Glutamatergic neuron (in vitro differentiated cells): Measurements from ENCODE around the gene SPOCD1. TPM values are rescaled to one million over a fixed set of nuclear protein-coding genes. Genes with fewer than 3 reads are reported as not detected.

Source experiments
- DNase-seq: peaks from one replicate; pipeline ENCODE4 v3.0.0; 2022
- H3K27ac Mint-ChIP-seq: one replicate; pipeline ENCODE4 v1.8.0; 2020; ENCODE audit warnings: mild to moderate bottlenecking, mixed read lengths, inconsistent platforms; ENCODE audit not compliant: unreplicated experiment
- H3K27me3 Mint-ChIP-seq: one replicate; pipeline ENCODE4 v1.8.0; 2020; ENCODE audit warnings: mild to moderate bottlenecking, moderate library complexity, mixed read lengths, inconsistent platforms; ENCODE audit not compliant: unreplicated experiment
- H3K36me3 Mint-ChIP-seq: one replicate; pipeline ENCODE4 v1.8.0; 2020; ENCODE audit warnings: mild to moderate bottlenecking, mixed read lengths, inconsistent platforms; ENCODE audit not compliant: unreplicated experiment
- H3K4me1 Mint-ChIP-seq: one replicate; pipeline ENCODE4 v1.8.0; 2020; ENCODE audit warnings: mild to moderate bottlenecking, low read depth, mixed read lengths, inconsistent platforms; ENCODE audit not compliant: unreplicated experiment
- H3K4me3 Mint-ChIP-seq: one replicate; pipeline ENCODE4 v1.8.0; 2020; ENCODE audit warnings: mild to moderate bottlenecking, mixed read lengths, inconsistent platforms; ENCODE audit not compliant: unreplicated experiment
- H3K9me3 Mint-ChIP-seq: one replicate; pipeline ENCODE4 v1.8.0; 2020; ENCODE audit warnings: mild to moderate bottlenecking, moderate library complexity, mixed read lengths, inconsistent platforms; ENCODE audit not compliant: unreplicated experiment
- total RNA-seq: library from RNA; stranded (reverse); fragmentation: NEBNext Ultra II Directional; extraction: Animal tissue kit (Norgen Biotek cat#: 25700); gene quantifications from one replicate; pipeline ENCODE4 v1.2.1, GENCODE V29; 2021; ENCODE audit not compliant: unreplicated experiment
- TF ChIP-seq, protein P1 (sequence below): fragments of 200-600 bp; sonication (generic); IDR thresholded peaks from one replicate; pipeline ENCODE4 v1.5.0; 2021; ENCODE audit not compliant: partially characterized antibody, unreplicated experiment

SPOCD1 gene
- total RNA-seq, 1 donor from 2014 or later, result 0.74 TPM

DNA sequence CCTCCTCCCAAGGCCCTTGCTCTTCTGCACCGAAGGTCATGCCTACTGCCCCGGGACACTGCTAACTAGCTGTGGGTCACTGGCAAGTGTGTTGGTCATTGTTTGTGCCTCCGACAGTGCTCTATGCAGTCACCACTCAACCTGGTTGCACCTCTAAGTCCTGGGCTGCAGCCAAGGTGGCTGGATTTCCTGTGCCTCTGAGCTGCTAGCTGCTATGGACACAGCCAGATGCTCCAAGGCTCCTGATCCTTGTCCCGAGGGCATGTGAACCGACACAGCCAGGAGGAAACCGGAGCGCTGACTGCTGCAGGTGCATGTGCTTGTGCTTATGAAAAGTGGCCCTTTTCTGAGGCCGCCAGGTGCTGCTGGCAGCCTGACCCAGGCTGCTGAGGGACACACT lies 14.7 kb upstream of the SPOCD1 start:
- no peak overlapping the region for H3K4me3 Mint-ChIP-seq
- TF ChIP-seq, protein P1, sequence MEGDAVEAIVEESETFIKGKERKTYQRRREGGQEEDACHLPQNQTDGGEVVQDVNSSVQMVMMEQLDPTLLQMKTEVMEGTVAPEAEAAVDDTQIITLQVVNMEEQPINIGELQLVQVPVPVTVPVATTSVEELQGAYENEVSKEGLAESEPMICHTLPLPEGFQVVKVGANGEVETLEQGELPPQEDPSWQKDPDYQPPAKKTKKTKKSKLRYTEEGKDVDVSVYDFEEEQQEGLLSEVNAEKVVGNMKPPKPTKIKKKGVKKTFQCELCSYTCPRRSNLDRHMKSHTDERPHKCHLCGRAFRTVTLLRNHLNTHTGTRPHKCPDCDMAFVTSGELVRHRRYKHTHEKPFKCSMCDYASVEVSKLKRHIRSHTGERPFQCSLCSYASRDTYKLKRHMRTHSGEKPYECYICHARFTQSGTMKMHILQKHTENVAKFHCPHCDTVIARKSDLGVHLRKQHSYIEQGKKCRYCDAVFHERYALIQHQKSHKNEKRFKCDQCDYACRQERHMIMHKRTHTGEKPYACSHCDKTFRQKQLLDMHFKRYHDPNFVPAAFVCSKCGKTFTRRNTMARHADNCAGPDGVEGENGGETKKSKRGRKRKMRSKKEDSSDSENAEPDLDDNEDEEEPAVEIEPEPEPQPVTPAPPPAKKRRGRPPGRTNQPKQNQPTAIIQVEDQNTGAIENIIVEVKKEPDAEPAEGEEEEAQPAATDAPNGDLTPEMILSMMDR, result no peak
- peaks cover 14% of the 10 kb centered on the region for H3K4me1 Mint-ChIP-seq
- peaks cover 3% of the 10 kb centered on the region for H3K9me3 Mint-ChIP-seq
- no peak overlapping the region for H3K27ac Mint-ChIP-seq
- no peaks in the 10 kb centered on the region for H3K36me3 Mint-ChIP-seq
- no peak for DNase-seq
- H3K27me3 Mint-ChIP-seq, result peaks cover 5% of the 10 kb centered on the region

DNA sequence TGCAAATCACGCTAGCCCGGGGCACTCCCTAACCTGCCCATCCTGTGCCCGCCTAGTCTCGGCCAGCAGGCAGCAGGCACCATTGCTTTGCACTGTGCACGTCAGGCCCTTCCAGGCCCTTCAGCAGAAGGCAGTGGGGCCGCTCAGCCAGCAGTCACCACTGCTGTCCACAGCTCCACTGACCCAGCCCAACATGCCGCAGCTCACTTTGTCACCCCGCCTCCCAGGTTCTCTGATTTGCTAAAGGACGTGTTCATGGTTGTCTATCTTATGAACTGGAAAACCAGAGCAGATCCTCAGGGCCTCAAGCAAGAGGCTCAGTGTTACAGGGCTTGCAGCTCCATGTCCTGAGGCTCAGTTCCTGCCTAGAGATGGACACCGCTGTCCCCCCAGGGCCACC lies 14.2 kb upstream of the SPOCD1 start:
- H3K4me1 Mint-ChIP-seq, result peaks cover 14% of the 10 kb centered on the region
- DNase-seq, result no peak
- H3K9me3 Mint-ChIP-seq, result peaks cover 3% of the 10 kb centered on the region
- H3K27ac Mint-ChIP-seq, result no peak overlapping the region
- peaks cover 5% of the 10 kb centered on the region for H3K27me3 Mint-ChIP-seq
- no peaks in the 10 kb centered on the region for H3K36me3 Mint-ChIP-seq
- TF ChIP-seq, protein P1, result no peak
- H3K4me3 Mint-ChIP-seq, result no peak overlapping the region

DNA sequence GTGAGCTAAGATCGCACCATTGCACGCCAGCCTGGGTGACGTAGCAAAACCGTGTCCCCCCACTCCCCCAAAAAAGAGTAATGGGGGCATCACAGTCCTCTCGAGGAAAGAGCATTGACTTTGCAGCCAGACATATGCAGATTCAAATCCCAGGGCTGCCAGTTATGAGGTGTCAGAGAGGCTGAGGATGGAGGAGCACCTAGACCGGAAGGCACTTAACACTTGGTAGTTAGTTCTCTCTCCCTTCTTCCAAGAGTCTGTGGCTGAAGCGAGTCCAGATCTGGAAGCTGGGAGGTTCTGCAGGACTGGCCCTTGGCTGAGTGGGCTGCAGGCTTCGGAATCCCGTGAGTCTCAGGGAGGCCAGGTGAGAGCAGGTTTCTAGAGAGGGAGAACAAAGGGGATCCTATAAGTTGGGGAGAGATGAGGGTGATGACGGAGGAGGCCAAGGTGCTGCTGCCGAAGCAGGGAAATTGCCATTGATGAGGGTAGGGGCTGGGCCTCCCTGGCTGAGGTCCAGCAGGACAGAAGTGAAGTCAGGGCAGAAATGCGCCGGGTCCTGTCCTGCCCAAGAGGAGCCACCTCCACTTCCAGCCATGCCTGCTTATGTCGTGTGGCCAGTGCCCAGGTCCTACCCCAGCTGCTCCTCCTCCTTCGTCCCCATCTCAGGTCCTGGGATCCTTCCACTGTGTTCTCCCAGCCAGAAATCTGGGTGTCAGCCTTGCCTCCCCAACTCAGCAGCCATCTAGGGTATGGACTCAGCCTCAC lies 13.3 kb upstream of the SPOCD1 start:
- no peak for DNase-seq
- TF ChIP-seq, protein P1, result no peak

DNA sequence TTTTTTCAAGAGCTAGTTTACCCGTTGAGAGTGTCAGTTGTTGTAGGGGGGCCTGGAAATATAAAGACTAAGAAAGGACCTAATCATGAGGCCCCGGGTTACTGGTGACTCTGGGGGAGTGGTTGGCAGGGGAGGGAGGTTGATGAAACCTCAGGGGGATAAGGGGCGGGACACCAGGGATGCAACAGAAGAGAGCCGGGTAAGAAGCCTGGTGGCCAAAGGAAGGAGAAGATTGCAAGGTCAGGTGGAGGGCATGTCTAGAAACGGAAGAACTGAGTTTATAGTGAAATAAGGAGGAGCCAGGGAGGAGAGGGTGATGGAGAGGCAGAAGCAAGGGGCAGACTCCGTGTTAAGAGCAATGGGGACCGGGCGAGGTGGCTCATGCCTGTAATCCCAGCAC lies 12.5 kb upstream of the SPOCD1 start:
- Mint-ChIP-seq H3K4me1 (peaks cover 14% of the 10 kb centered on the region), H3K27me3 (peaks cover 3% of the 10 kb centered on the region), H3K9me3 (peaks cover 3% of the 10 kb centered on the region), H3K36me3 (no peaks in the 10 kb centered on the region), H3K27ac (no peak overlapping the region), H3K4me3 (no peak overlapping the region)
- DNase-seq, result no peak
- TF ChIP-seq, protein P1, result no peak

More for the DNA sequence above, 13.3 kb upstream of the SPOCD1 start:
- H3K36me3 Mint-ChIP-seq, result no peaks in the 10 kb centered on the region
- H3K27me3 Mint-ChIP-seq, result peaks cover 3% of the 10 kb centered on the region
- H3K4me1 Mint-ChIP-seq, result peaks cover 14% of the 10 kb centered on the region
- H3K9me3 Mint-ChIP-seq, result peaks cover 3% of the 10 kb centered on the region
- no peak overlapping the region for H3K4me3 Mint-ChIP-seq
- no peak overlapping the region for H3K27ac Mint-ChIP-seq

DNA sequence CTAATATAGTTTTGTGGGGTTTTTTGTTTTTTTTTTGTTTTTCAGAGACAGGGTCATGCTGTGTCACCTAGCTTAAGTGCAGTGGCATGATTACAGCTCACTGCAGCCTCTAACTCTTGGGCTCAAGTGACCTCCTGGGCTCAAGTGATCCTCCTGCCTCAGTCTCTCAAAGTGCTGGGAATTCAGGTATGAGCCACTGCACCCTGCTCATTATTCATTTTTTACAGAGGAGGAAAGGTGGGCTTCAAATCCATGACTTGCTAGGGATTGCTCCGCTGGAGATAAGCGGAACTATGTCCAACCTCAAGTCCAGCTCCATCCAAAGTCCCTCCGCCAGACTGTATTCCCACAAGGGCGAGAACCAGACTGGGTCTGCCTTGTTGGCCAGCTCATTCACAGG lies 8.0 kb upstream of the SPOCD1 start:
- Mint-ChIP-seq H3K36me3 (no peaks in the 10 kb centered on the region), H3K27ac (no peak overlapping the region), H3K4me3 (no peak overlapping the region), H3K9me3 (peaks cover 3% of the 10 kb centered on the region), H3K4me1 (no peaks in the 10 kb centered on the region), H3K27me3 (no peaks in the 10 kb centered on the region)
- TF ChIP-seq, protein P1, result no peak
- DNase-seq, result no peak
